GM12892 (cell line): ENCODE measurements around the gene SDF4.

ENCODE experiments used
- POLR2A ChIP-seq: IDR thresholded peaks from 2 replicates; pipeline ENCODE4 v1.6.1; 2011; ENCODE audit warnings: low read depth, low read length, control low read depth
- POLR2AphosphoS5 ChIP-seq: IDR thresholded peaks from 2 replicates; pipeline ENCODE4 v1.6.1; 2011; ENCODE audit warnings: low read depth, low read length, control low read depth

- TF ChIP-seq POLR2AphosphoS5 (no peak), POLR2A (no peak)
Measured at GRCh38 chr1:1267488-1268283, 35.9 kb upstream of the SDF4 start.
